GM12873 (cell line): ENCODE data around the gene SRPK1.

Experiments used
- TF ChIP-seq, protein P1 (sequence below): IDR thresholded peaks from 2 replicates; pipeline ENCODE4 v1.5.1; 2012; ENCODE audit warnings: low read depth, mild to moderate bottlenecking, moderate library complexity, low read length, control low read depth; ENCODE audit not compliant: insufficient read depth; ENCODE audit errors: missing control alignments

SRPK1 gene

DNA sequence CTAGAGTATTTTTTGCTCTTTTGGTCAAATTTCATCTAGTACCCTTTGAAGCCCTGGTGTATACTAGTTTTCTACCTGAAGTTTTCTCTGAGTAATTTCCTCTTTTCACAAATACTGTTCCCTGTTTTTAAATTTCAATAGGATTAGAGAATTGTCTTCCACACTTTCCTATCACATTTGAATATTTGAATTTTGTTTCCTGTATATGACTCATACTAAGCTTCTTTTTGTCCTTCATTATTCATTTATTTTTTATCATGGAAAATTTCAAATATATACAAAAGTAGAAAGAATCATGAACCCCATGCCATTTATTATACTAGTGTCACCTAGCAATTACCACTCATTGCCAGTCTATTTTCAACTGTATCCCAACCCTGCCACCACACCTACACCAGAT lies 63.0 kb downstream of the SRPK1 start:
- TF ChIP-seq, protein P1, sequence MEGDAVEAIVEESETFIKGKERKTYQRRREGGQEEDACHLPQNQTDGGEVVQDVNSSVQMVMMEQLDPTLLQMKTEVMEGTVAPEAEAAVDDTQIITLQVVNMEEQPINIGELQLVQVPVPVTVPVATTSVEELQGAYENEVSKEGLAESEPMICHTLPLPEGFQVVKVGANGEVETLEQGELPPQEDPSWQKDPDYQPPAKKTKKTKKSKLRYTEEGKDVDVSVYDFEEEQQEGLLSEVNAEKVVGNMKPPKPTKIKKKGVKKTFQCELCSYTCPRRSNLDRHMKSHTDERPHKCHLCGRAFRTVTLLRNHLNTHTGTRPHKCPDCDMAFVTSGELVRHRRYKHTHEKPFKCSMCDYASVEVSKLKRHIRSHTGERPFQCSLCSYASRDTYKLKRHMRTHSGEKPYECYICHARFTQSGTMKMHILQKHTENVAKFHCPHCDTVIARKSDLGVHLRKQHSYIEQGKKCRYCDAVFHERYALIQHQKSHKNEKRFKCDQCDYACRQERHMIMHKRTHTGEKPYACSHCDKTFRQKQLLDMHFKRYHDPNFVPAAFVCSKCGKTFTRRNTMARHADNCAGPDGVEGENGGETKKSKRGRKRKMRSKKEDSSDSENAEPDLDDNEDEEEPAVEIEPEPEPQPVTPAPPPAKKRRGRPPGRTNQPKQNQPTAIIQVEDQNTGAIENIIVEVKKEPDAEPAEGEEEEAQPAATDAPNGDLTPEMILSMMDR: no peak

DNA sequence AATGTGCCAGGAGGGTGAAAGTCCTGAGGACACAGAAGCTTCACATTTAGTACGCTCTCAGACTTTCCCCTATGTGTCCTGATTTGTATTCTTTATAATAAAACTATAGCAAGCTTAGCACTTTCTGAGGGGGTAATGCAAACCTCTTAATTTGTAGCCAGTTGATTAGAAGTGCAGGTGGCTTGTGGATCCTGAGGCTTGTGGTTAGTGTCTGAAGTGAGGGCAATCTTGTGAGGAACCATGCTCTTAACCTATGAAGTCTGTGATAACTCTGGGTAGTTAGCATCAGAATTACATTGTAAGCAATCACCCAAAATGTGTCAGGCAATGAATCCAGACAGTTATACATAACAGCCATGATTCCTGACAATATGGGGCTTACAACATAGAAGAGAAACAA lies 64.6 kb downstream of the SRPK1 start:
- TF ChIP-seq, protein P1: no peak

DNA sequence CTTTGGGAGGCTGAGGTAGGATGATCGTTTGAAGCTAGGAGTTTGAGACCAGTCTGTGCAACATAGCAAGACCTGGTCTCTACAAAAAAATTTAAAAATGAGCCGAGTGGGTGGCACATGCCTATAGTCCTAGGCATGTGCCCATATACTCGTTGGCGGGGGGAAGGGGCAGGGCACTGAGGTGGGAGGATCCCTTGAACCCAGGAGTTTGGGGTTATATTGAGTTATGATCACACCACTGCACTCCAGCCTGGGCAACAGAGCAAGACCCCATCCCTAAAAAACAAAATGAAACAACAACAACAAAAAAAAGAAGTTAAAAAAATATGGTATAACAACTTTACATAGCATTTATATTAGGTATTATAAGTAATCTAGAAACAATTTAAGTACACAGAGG lies 67.9 kb downstream of the SRPK1 start:
- TF ChIP-seq, protein P1: no peak

DNA sequence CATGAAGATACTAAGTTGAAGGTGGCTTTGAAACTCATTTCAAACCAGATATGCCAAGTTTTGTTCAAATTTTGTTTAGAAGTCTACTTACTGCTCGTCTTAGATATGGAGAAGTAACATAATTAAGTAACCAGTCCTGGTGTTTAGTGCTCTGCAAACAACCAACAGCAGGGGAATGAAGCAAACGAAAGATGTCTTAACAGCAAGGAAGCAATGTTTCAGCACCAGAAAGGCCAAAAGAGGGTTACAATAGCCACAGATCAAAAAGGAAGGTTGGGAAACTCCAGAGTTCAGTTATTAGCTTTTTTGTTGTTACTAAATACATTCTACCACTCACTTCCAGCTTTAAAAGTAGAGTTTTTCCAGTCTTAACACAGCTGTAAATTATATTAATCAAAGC lies 70.7 kb downstream of the SRPK1 start:
- TF ChIP-seq, protein P1: no peak

DNA sequence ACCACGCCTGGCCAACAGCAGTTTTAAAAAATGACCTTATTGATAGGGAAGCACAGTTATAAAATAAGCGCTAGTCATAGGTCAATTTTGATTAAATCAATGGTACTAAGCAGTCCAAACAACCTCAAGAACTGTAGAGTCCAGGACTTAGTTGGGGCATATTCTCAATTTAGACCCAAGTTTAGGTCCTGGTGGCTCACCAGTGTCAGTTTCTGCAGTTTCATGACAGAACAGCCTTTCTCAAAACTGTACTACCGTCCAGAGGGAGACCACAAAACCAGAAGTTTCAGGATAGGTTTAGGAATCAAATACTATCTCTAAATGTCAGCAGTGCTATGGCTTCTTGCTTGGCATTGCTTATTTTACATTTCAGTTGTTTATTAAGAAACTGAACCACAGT lies 76.6 kb downstream of the SRPK1 start:
- TF ChIP-seq, protein P1: no peak

DNA sequence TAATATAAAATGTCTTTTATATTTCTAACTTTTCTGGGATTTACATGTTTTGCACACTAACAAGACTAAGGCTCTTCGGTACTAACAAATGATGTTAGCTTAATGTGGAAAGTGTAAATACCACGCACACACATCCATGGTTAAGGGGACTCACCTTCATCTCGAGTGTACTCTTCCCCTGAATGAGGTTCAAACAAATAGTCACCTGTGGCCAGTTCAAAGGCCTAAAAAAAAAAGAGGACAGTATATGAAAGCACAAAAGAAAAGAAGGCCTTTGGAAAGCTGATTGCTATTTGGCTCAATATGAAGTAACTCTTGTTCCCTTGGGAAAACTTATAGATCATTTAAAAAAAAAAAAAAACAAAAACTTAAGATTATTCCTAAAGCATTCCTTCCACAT lies 78.5 kb downstream of the SRPK1 start:
- TF ChIP-seq, protein P1: no peak

DNA sequence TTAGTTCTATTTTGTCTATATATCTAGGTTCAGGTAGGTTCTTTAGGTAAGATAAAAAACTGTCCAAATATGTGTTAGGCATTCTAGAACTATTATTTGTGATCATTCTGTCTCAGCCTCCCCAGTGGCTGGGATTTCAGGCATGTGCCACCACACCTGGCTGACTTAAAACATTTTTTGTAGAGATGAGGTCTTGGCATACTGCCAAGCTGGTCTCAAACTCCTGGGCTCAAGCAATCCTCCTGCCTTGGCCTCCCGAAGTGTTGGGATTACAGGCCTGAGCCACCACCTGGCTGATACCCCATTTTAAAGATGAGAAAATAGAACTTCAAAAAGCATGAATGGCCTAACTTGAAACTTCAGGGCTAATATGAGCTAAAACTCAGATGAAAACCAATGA lies 81.9 kb downstream of the SRPK1 start:
- TF ChIP-seq, protein P1: no peak
